Prostate gland (tissue), 2 donors: ENCODE measurements around the gene EIF4G2. TPM values are rescaled to one million over a fixed set of nuclear protein-coding genes. Genes with fewer than 3 reads are reported as not detected.
"Not testable (repeated sequence)": the region's sequence is repeated elsewhere in the genome, so short reads cannot be mapped to it uniquely, and the experiment has no call there.

ENCODE experiments used
- DNase-seq: peaks from one replicate; pipeline ENCODE4 v3.0.0-alpha.2; 2019; ENCODE audit warnings: low spot score
- H3K27ac ChIP-seq, 2 donors: fragments of 200-600 bp; sonication (generic); 2 replicates each; pipeline ENCODE4 v1.5.1; 2017 to 2019
- H3K27me3 ChIP-seq: fragments of 200-600 bp; sonication (generic); replicated peaks from 2 replicates; pipeline ENCODE4 v1.5.1; 2019; ENCODE audit not compliant: insufficient read depth
- H3K36me3 ChIP-seq, 2 donors: fragments of 200-600 bp; sonication (generic); 1 replicate in 1 of 2; 2 replicates in 1 of 2; pipeline versions ENCODE4 v1.5.1 to v1.8.1; 2017 to 2019
- H3K4me1 ChIP-seq: fragments of 200-600 bp; sonication (generic); replicated peaks from 2 replicates; pipeline ENCODE4 v1.5.1; 2019
- H3K4me3 ChIP-seq, 2 donors: fragments of 200-600 bp; sonication (generic); 2 replicates each; pipeline ENCODE4 v1.5.1; 2017 to 2019
- H3K9me3 ChIP-seq: fragments of 200-600 bp; sonication (generic); 2 replicates; pipeline ENCODE4 v1.5.1; 2017
- CTCF ChIP-seq, 4 experiments: fragments of 200-600 bp in 2 of 4; fragments of 450-650 bp in 2 of 4; sonication (generic) in 2 of 4; IDR thresholded peaks; 1 replicate in 3 of 4; 2 replicates in 1 of 4; pipeline ENCODE4 v1.5.1; 2016 to 2019; ENCODE audit warnings: antibody characterized with exemption in 4 of 4, mild to moderate bottlenecking in 2 of 4, moderate library complexity in 2 of 4
- POLR2A ChIP-seq: fragments of 450-650 bp; IDR thresholded peaks from one replicate; pipeline ENCODE4 v1.6.1; 2016; ENCODE audit warnings: antibody characterized with exemption, mild to moderate bottlenecking
- POLR2AphosphoS5 ChIP-seq: sonication (generic); formaldehyde crosslinking; IDR thresholded peaks from one replicate; pipeline ENCODE4 v1.6.1; 2017; ENCODE audit warnings: antibody characterized with exemption
- WGBS: methylation state at CpG from one replicate; pipeline ENCODE4 v1.1.5; 2018; 5-methylcytosine and 5-hydroxymethylcytosine counted together
- intact Hi-C: fragments of 100-400 bp; cut with DNase I; formaldehyde crosslinking; loops from one replicate; pipeline ENCODE4 v1.14.2; 2022
- total RNA-seq, 2 donors: library from RNA; depleted of rRNA; stranded (reverse); fragments of >200 nt; gene quantifications; one replicate each; pipeline ENCODE4 v1.1.0, GENCODE V29; 2016

Gene EIF4G2
- total RNA-seq, 2 donors from 2014 or later: 382 to 500 TPM

- TF ChIP-seq CTCF (IDR thresholded peaks at IDR 0.05) (no peak), POLR2AphosphoS5 (no peak), POLR2A (no peak)
- Histone ChIP-seq H3K27me3 (no peaks in the 10 kb centered on the region), H3K4me1 (no peaks in the 10 kb centered on the region), H3K36me3 (no peaks in the 10 kb centered on the region), H3K27ac (no peak overlapping the region), H3K9me3 (no peaks in the 10 kb centered on the region), H3K4me3 (no peak overlapping the region)
- intact Hi-C loops: no loop called here
- WGBS: 100% methylated on average over 2 of the region's 2 CpGs
- no peak for DNase-seq
Measured at GRCh38 chr11:10828402-10828801, 19.7 kb upstream of the EIF4G2 start.

- H3K4me1 ChIP-seq: no peaks in the 10 kb centered on the region
- no peak for DNase-seq
- no peak overlapping the region for H3K4me3 ChIP-seq
- intact Hi-C loops: no loop called here
- H3K27ac ChIP-seq: no peak overlapping the region
- H3K9me3 ChIP-seq: no peaks in the 10 kb centered on the region
- no peaks in the 10 kb centered on the region for H3K27me3 ChIP-seq
- WGBS: 93% methylated on average over 3 of the region's 3 CpGs
- TF ChIP-seq POLR2A: no peak
- no peak for TF ChIP-seq POLR2AphosphoS5
- no peak for TF ChIP-seq CTCF (IDR thresholded peaks at IDR 0.05)
- no peaks in the 10 kb centered on the region for H3K36me3 ChIP-seq
Measured at GRCh38 chr11:10824888-10825287, 16.2 kb upstream of the EIF4G2 start.

- 8% methylated on average over 2 of the region's 2 CpGs for WGBS
- H3K4me3 ChIP-seq: no peak overlapping the region
- no peaks in the 10 kb centered on the region for H3K27me3 ChIP-seq
- no peaks in the 10 kb centered on the region for H3K4me1 ChIP-seq
- peak overlapping the region in 1 of 2 donors; percentile 24 for H3K27ac ChIP-seq
- TF ChIP-seq CTCF (IDR thresholded peaks at IDR 0.05) (no peak), POLR2A (no peak), POLR2AphosphoS5 (no peak)
- H3K36me3 ChIP-seq: no peaks in the 10 kb centered on the region
- DNase-seq: no peak
- H3K9me3 ChIP-seq: no peaks in the 10 kb centered on the region
- intact Hi-C loops: no loop called here
Measured at GRCh38 chr11:10823152-10823579, 14.4 kb upstream of the EIF4G2 start.

GRCh38 chr11:10822491-10822890 is 13.8 kb upstream of the EIF4G2 start:
- not testable (repeated sequence) for H3K27ac ChIP-seq
- 84% methylated on average over 3 of the region's 3 CpGs for WGBS

GRCh38 chr11:10818594-10818993 is 9.9 kb upstream of the EIF4G2 start:
- no peaks in the 10 kb centered on the region for H3K9me3 ChIP-seq
- DNase-seq: no peak
- H3K27me3 ChIP-seq: no peaks in the 10 kb centered on the region
- H3K4me3 ChIP-seq: no peak overlapping the region
- WGBS: 53% methylated on average over 1 of the region's 1 CpG
- no peak overlapping the region for H3K27ac ChIP-seq
- no peaks in the 10 kb centered on the region for H3K36me3 ChIP-seq
- H3K4me1 ChIP-seq: no peaks in the 10 kb centered on the region
- TF ChIP-seq CTCF (IDR thresholded peaks at IDR 0.05): no peak
- TF ChIP-seq POLR2AphosphoS5: no peak
- no peak for TF ChIP-seq POLR2A
- intact Hi-C loops: no loop called here

More at GRCh38 chr11:10822491-10822890, 13.8 kb upstream of the EIF4G2 start:
- intact Hi-C loops, H3K4me3 ChIP-seq, H3K9me3 ChIP-seq, DNase-seq, H3K4me1 ChIP-seq, H3K27me3 ChIP-seq, H3K36me3 ChIP-seq: not testable (repeated sequence)
